ENCODE measurements around the gene VPS35L.

The VPS35L gene

GRCh38 chr16:19717741-19718623 lies 162.5 kb downstream of the VPS35L start, which contains the start of the genes IQCK and KNOP1:
IQCK (plus strand) TSS chr16:19718271; CDS start chr16:19718307, 36 bp downstream.
KNOP1 (minus strand) TSS chr16:19718227; CDS start chr16:19715035, 3,192 bp downstream.
- Histone ChIP-seq H3K27ac (peak within 1 kb of the TSS; percentile 60 to 91 (median 80)), H3K4me3 (peak within 1 kb of the TSS; percentile 65 to 96 (median 89))

DNA sequence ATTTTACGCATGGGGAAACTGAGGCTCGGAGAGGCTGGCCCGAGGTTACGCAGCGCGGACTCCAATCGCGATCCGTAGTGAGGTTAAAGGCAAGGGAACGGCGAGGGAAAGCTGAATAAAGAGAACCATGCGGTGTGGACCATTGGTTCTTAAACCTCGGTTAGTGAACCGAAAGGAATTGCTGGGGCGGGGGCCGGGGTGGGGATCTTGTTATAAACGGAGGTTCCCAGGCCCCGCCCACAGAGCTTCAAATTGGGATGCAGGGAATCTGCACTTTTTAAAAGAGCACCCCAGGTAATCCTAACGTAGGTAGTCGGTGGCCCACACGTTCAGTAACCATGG lies 163.1 kb downstream of the VPS35L start:
- peak overlapping the region in 20 of 21 experiments; percentile 60 to 91 (median 81) for H3K27ac ChIP-seq
- peak overlapping the region; percentile 65 to 96 (median 89) for H3K4me3 ChIP-seq

- Histone ChIP-seq H3K27ac (no peak overlapping the region), H3K4me3 (no peak overlapping the region)
Measured at GRCh38 chr16:19722269-19722952, 166.9 kb downstream of the VPS35L start.

- no peak overlapping the region for H3K4me3 ChIP-seq
Measured at GRCh38 chr16:19722981-19723380, 167.5 kb downstream of the VPS35L start.

GRCh38 chr16:19728636-19728965 lies 173.1 kb downstream of the VPS35L start:
- no peak overlapping the region for H3K27ac ChIP-seq
- no peak overlapping the region for H3K4me3 ChIP-seq

More at GRCh38 chr16:19722981-19723380, 167.5 kb downstream of the VPS35L start:
- H3K27ac ChIP-seq, result no peak overlapping the region

DNA sequence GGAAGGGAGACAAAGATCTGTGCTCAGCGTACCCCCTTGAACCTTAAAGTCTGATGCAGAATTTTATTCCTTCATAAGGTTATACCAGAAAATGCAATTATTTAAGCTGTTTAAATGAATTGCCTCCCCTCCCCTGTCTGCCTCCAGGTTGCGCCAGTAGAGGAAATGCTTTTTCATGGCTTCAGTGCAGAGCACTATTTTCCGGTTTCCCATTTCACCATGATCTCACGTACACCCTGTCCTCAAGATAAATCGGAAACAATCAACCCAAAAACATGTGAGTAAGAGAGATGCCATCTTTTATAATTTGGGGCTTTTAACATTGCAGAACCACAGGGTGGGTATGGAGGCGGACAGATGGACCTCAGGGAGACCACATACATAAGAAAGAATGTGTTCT lies 178.0 kb downstream of the VPS35L start:
- H3K4me3 ChIP-seq, result no peak overlapping the region
- H3K27ac ChIP-seq, result no peak overlapping the region

- H3K27ac ChIP-seq, result no peak overlapping the region
- H3K4me3 ChIP-seq, result no peak overlapping the region
Measured at GRCh38 chr16:19735074-19735867, 179.8 kb downstream of the VPS35L start.

- H3K4me3 ChIP-seq, result no peak overlapping the region
- H3K27ac ChIP-seq, result no peak overlapping the region
Measured at GRCh38 chr16:19737306-19738038, 182.0 kb downstream of the VPS35L start.

GRCh38 chr16:19741354-19741753 lies 185.9 kb downstream of the VPS35L start:
- no peak overlapping the region for H3K4me3 ChIP-seq
- no peak overlapping the region for H3K27ac ChIP-seq

DNA sequence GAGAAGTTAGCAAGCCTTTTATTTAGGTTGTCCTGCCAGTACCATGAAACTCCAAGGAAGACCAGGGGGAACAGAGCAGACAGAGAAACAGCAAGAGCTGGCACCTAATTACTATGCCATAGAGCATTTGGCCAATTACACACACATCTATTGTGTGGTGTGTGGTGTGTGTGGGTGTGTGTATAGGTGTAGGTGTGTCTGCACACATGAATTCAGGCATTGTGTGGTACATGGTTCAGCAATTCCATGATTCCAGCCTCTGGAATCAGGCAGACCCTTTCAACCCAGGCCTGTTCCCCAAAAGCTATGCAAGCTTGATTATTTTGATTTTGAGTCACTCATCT lies 188.3 kb downstream of the VPS35L start:
- H3K27ac ChIP-seq, result no peak overlapping the region
- no peak overlapping the region for H3K4me3 ChIP-seq

DNA sequence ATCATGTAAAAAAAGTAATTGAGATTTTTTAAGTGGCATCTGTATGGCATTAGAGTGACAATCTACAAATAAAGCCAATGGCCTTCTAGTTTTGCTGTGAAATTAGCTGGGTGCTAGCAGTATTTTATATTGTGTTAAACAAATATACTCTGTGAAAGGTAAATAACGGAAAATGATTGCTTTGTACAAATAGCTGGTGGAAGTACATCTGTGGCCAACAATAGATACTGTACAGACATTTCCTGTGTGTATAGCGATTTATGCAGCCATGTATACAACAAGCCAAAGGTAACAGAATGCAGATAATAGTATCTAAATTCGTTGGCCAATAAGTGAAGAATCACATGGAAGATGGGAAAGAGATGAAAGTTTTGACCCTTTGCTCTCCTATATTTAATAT lies 189.2 kb downstream of the VPS35L start:
- H3K4me3 ChIP-seq, result no peak overlapping the region
- H3K27ac ChIP-seq, result no peak overlapping the region

DNA sequence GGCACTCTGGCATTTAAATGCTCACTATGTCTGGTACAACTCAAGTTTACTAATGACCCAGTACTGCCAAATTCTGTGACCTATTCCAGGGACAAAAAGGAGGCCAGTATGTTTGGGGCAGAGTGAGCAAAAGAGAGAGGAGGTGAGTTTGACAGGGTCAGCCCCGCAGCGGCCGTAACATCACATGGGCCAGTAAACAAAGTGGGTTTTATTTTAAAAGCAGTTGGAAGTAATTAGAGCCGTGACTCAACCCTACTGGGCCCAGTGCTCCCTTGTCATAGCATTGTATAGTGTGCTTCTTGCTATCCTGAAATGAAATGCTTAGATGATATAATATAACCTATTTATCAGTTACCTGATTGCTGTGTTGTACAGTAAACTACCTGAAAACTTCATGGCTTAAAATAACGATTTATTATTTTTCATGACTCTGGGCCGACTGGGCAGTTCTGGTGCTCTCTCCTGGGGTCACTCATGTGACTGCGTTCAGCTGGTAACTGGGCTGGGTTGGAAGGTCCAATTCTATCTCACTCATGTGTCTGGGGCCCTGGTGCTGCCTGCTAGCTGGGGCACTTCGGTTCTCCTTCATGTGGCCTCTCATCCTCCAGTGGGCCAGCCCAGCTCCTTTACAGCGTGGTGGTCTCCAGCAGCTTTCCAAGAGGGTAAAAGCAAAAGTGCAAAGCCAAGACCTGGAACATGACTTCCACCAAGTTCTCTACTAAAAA lies 189.9 kb downstream of the VPS35L start:
- Histone ChIP-seq H3K4me3 (no peak overlapping the region), H3K27ac (peak overlapping the region in 2 of 21 experiments; percentile 15 to 49)

DNA sequence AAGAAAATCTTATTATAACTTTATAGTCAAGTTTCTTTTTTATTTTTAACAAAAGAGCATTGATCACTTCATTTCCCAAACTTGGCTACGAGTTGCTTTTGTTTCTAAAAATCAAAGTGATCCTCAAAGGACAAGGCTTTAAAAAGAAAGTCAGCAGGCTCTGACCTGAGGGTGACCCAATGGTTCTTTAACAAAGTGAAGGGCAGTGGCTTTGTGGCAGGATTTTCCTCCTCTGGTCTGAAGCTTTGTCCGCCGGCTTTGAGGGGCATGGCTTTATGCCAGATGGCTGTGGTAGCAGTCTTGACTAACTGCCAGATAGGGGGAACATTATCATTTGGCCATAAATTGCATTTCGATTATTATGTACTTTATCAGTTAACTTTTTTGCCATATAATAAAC lies 191.1 kb downstream of the VPS35L start:
- H3K27ac ChIP-seq, result peak overlapping the region in 2 of 21 experiments; percentile 14 to 26

GRCh38 chr16:19748389-19749168 lies 193.1 kb downstream of the VPS35L start:
- H3K27ac ChIP-seq, result no peak overlapping the region
- H3K4me3 ChIP-seq, result no peak overlapping the region

More for the DNA sequence above, 191.1 kb downstream of the VPS35L start:
- H3K4me3 ChIP-seq, result no peak overlapping the region

- Histone ChIP-seq H3K4me3 (no peak overlapping the region), H3K27ac (no peak overlapping the region)
Measured at GRCh38 chr16:19749571-19750080, 194.1 kb downstream of the VPS35L start.
